ENCODE measurements around the gene NUMA1.

- TF ChIP-seq POLR2AphosphoS5 (IDR thresholded peaks at IDR 0.05; ENCODE audit: low read depth) = no peak
- TF ChIP-seq CTCF (IDR thresholded peaks at IDR 0.05; ENCODE audit: insufficient read depth, low read length) = no peak
- TF ChIP-seq REST (IDR thresholded peaks at IDR 0.05; ENCODE audit: insufficient replicate concordance, low read depth) = no peak
- no peak for TF ChIP-seq GABPA (IDR thresholded peaks at IDR 0.05; ENCODE audit: low read depth)
Observed at GRCh38 chr11:72012897-72013721, 67.2 kb downstream of the NUMA1 start.

All from HL-60 (cell line).